Caco-2 (cell line): ENCODE data around the gene ADAMTS2. TPM values are rescaled to one million over a fixed set of nuclear protein-coding genes. Genes with fewer than 3 reads are reported as not detected.

Experiments used
- BruUV-seq: library from RNA; stranded (reverse); fragments of 400-500 nt; replicated peaks from 2 replicates; lab custom pipeline; 2021; lab: Mats Ljungman, UMichigan
- CTCF ChIA-PET: fragments of 300-600 bp; sonication (Branson Sonifier 250); formaldehyde crosslinking; loops from one replicate; lab custom pipeline; 2022; ENCODE audit warnings: antibody characterized with exemption; lab: Charles Lee
- POLR2A ChIA-PET: fragments of 300-600 bp; sonication (Branson Sonifier 250); formaldehyde crosslinking; loops from one replicate; lab custom pipeline; 2022; ENCODE audit warnings: antibody characterized with exemption; lab: Charles Lee
- DNase-seq, 2 experiments: peaks; one replicate each; pipeline versions ENCODE4 v3.0.0 to v3.0.0-alpha.2; 2020 to 2022
- H3K27me3 ChIP-seq: replicated peaks from 2 replicates; pipeline ENCODE4 v1.6.0; 2011; ENCODE audit warnings: low read length; ENCODE audit not compliant: control insufficient read depth, insufficient read depth
- H3K36me3 ChIP-seq: 2 replicates; pipeline ENCODE4 v1.5.1; 2011; ENCODE audit warnings: low read length; ENCODE audit not compliant: control insufficient read depth, insufficient read depth
- H3K4me1 ChIP-seq: fragments of 250-450 bp; sonication (Bioruptor Pico); 2 replicates; pipeline ENCODE4 v1.5.1; 2020; ENCODE audit warnings: mild to moderate bottlenecking
- H3K4me3 ChIP-seq: 2 replicates; pipeline ENCODE4 v1.5.1; 2011; ENCODE audit warnings: low read depth, mild to moderate bottlenecking, control low read depth, low read length
- H3K9me3 ChIP-seq: fragments of 250-450 bp; sonication (Bioruptor Pico); 2 replicates; pipeline ENCODE4 v1.5.1; 2020; ENCODE audit warnings: mild to moderate bottlenecking, moderate library complexity
- H3K27ac Mint-ChIP-seq: one replicate; pipeline ENCODE4 v1.8.0; 2022; ENCODE audit warnings: mixed read lengths; ENCODE audit not compliant: unreplicated experiment
- H3K27me3 Mint-ChIP-seq: one replicate; pipeline ENCODE4 v1.8.0; 2022; ENCODE audit warnings: mixed read lengths; ENCODE audit not compliant: insufficient read depth, unreplicated experiment
- H3K36me3 Mint-ChIP-seq: one replicate; pipeline ENCODE4 v1.8.0; 2022; ENCODE audit warnings: mild to moderate bottlenecking, mixed read lengths; ENCODE audit not compliant: insufficient read depth, unreplicated experiment
- H3K4me1 Mint-ChIP-seq: one replicate; pipeline ENCODE4 v1.8.0; 2022; ENCODE audit warnings: low read depth, mixed read lengths; ENCODE audit not compliant: unreplicated experiment
- H3K4me3 Mint-ChIP-seq: one replicate; pipeline ENCODE4 v1.8.0; 2022; ENCODE audit warnings: mild to moderate bottlenecking, moderate library complexity, mixed read lengths; ENCODE audit not compliant: unreplicated experiment
- H3K9me3 Mint-ChIP-seq: one replicate; pipeline ENCODE4 v1.8.0; 2022; ENCODE audit warnings: mixed read lengths; ENCODE audit not compliant: unreplicated experiment
- intact Hi-C: fragments of 100-400 bp; cut with micrococcal nuclease; formaldehyde crosslinking; loops from one replicate; pipeline ENCODE4 v1.10.0; 2022; ENCODE audit not compliant: unreplicated experiment
- total RNA-seq: library from RNA; stranded (reverse); gene quantifications from 2 replicates; pipeline ENCODE4 v1.2.3, GENCODE V29; 2022
- TF ChIP-seq, protein P1 (sequence below), 2 experiments: fragments of 200-600 bp in 1 of 2; IDR thresholded peaks; 1 replicate in 1 of 2; 2 replicates in 1 of 2; pipeline versions ENCODE4 v1.5.1 to v1.8.0; 2011 to 2022; ENCODE audit warnings: antibody characterized with exemption in 1 of 2, control low read depth in 1 of 2, inconsistent platforms in 1 of 2, low read depth in 1 of 2, low read length in 1 of 2, mild to moderate bottlenecking in 1 of 2, moderate library complexity in 1 of 2; ENCODE audit not compliant: insufficient read depth in 1 of 2, severe bottlenecking in 1 of 2, unreplicated experiment in 1 of 2

The ADAMTS2 gene
- total RNA-seq, 1 experiment from 2014 or later = 0.05 TPM

DNA sequence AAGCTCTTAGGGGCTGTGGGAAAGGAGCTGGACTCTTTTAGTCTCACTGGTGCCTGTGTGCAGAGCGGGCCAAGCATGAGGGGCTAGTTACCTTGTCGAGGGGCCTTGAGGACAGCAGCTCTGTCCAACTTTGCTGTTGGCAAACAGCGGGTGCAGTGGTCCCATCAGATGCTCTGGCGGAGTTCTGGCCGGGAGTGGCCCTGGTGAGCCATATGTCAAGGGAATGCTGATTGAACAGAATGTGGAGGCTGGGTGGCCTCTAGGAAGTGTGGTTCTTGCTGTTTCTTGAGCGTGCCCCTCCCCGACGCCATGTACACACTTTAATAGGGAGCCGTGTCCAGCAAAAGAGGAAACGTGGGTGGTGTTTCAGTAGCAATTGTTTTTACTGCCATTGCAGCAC, 3.6 kb upstream of the ADAMTS2 start:
- TF ChIP-seq, protein P1, sequence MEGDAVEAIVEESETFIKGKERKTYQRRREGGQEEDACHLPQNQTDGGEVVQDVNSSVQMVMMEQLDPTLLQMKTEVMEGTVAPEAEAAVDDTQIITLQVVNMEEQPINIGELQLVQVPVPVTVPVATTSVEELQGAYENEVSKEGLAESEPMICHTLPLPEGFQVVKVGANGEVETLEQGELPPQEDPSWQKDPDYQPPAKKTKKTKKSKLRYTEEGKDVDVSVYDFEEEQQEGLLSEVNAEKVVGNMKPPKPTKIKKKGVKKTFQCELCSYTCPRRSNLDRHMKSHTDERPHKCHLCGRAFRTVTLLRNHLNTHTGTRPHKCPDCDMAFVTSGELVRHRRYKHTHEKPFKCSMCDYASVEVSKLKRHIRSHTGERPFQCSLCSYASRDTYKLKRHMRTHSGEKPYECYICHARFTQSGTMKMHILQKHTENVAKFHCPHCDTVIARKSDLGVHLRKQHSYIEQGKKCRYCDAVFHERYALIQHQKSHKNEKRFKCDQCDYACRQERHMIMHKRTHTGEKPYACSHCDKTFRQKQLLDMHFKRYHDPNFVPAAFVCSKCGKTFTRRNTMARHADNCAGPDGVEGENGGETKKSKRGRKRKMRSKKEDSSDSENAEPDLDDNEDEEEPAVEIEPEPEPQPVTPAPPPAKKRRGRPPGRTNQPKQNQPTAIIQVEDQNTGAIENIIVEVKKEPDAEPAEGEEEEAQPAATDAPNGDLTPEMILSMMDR (IDR thresholded peaks at IDR 0.05; ENCODE audit: insufficient read depth in 1 of 2, low read depth in 1 of 2, low read length in 1 of 2, severe bottlenecking in 1 of 2, unreplicated experiment in 1 of 2) = no peak
- Mint-ChIP-seq H3K4me3 (no peak overlapping the region), H3K27me3 (peaks cover 26% of the 10 kb centered on the region), H3K4me1 (peaks cover 5% of the 10 kb centered on the region), H3K9me3 (no peaks in the 10 kb centered on the region), H3K27ac (no peak overlapping the region), H3K36me3 (no peaks in the 10 kb centered on the region)
- no TSS peak for BruUV-seq
- ChIA-PET CTCF (no interaction called here), POLR2A (no interaction called here)
- Histone ChIP-seq H3K4me3 (no peak overlapping the region), H3K9me3 (no peaks in the 10 kb centered on the region), H3K4me1 (no peaks in the 10 kb centered on the region), H3K27me3 (no peaks in the 10 kb centered on the region; the same call in 1 of the 2 replicates), H3K36me3 (no peaks in the 10 kb centered on the region)
- intact Hi-C loops = no loop called here
- no peak for DNase-seq

DNA sequence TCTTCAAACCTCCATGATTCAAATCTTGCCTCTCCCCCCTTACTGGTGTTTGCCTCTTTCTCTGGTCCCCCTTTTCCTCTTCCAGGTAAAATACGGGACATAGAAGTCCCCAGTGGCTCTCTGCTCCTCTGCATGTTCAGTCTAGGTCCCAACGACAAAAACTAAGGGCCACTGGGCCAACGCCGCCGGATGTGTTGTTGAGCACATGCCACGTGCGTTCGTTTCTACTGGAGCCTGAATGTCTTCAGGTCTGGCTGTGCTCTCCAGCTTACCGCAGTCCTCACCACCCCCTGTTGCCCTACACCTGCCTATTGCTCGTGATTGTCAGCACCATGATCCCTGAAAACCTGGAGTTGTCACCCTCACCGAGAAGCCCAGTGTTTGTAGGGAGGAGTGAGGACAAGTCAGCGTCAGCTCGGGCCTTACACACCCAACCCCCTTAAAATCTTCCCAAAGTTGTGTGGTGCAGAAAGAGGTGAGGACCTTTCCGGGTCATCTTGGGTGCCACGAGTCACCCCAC, 2.8 kb upstream of the ADAMTS2 start:
- H3K27me3 ChIP-seq = no peaks in the 10 kb centered on the region; the same call in 1 of the 2 replicates
- POLR2A ChIA-PET = no interaction called here
- BruUV-seq = no TSS peak
- CTCF ChIA-PET = no interaction called here
- H3K27me3 Mint-ChIP-seq = peaks cover 30% of the 10 kb centered on the region
- no peaks in the 10 kb centered on the region for H3K4me1 ChIP-seq
- H3K36me3 ChIP-seq = no peaks in the 10 kb centered on the region
- H3K4me3 Mint-ChIP-seq = no peak overlapping the region
- peaks cover 5% of the 10 kb centered on the region for H3K4me1 Mint-ChIP-seq
- DNase-seq = no peak
- TF ChIP-seq, protein P1 (IDR thresholded peaks at IDR 0.05; ENCODE audit: insufficient read depth in 1 of 2, low read depth in 1 of 2, low read length in 1 of 2, severe bottlenecking in 1 of 2, unreplicated experiment in 1 of 2) = no peak
- H3K36me3 Mint-ChIP-seq = no peaks in the 10 kb centered on the region
- no peak overlapping the region for H3K4me3 ChIP-seq
- intact Hi-C loops = no loop called here
- no peaks in the 10 kb centered on the region for H3K9me3 ChIP-seq
- H3K27ac Mint-ChIP-seq = no peak overlapping the region
- H3K9me3 Mint-ChIP-seq = no peaks in the 10 kb centered on the region

- Mint-ChIP-seq H3K4me3 (no peak overlapping the region), H3K4me1 (peaks cover 5% of the 10 kb centered on the region), H3K27me3 (peaks cover 33% of the 10 kb centered on the region), H3K9me3 (no peaks in the 10 kb centered on the region), H3K36me3 (no peaks in the 10 kb centered on the region), H3K27ac (no peak overlapping the region)
- Histone ChIP-seq H3K4me1 (no peaks in the 10 kb centered on the region), H3K36me3 (no peaks in the 10 kb centered on the region), H3K27me3 (no peaks in the 10 kb centered on the region; the same call in 1 of the 2 replicates), H3K9me3 (no peaks in the 10 kb centered on the region), H3K4me3 (no peak overlapping the region)
- TF ChIP-seq, protein P1 (IDR thresholded peaks at IDR 0.05; ENCODE audit: insufficient read depth in 1 of 2, low read depth in 1 of 2, low read length in 1 of 2, severe bottlenecking in 1 of 2, unreplicated experiment in 1 of 2) = no peak
- no TSS peak for BruUV-seq
- intact Hi-C loops = no loop called here
- ChIA-PET CTCF (no interaction called here), POLR2A (no interaction called here)
- no peak for DNase-seq
These were observed 2.3 kb upstream of the ADAMTS2 start for GRCh38 chr5:179347581-179347980.
